AG10803 (cell line): Measurements from ENCODE around the gene DLG2.

ENCODE experiments used
- DNase-seq: peaks from one replicate; pipeline ENCODE4 v3.0.0; 2010; ENCODE audit warnings: low read depth
- H3K4me3 ChIP-seq: 2 replicates; pipeline ENCODE4 v1.5.1; 2011; ENCODE audit warnings: mild to moderate bottlenecking, low read length, control low read depth
- TF ChIP-seq, protein P1 (sequence below): conservative IDR thresholded peaks from 2 replicates; pipeline ENCODE4 v1.5.1; 2011; ENCODE audit warnings: mild to moderate bottlenecking, low read length, control low read depth, inconsistent platforms

The DLG2 gene

DNA sequence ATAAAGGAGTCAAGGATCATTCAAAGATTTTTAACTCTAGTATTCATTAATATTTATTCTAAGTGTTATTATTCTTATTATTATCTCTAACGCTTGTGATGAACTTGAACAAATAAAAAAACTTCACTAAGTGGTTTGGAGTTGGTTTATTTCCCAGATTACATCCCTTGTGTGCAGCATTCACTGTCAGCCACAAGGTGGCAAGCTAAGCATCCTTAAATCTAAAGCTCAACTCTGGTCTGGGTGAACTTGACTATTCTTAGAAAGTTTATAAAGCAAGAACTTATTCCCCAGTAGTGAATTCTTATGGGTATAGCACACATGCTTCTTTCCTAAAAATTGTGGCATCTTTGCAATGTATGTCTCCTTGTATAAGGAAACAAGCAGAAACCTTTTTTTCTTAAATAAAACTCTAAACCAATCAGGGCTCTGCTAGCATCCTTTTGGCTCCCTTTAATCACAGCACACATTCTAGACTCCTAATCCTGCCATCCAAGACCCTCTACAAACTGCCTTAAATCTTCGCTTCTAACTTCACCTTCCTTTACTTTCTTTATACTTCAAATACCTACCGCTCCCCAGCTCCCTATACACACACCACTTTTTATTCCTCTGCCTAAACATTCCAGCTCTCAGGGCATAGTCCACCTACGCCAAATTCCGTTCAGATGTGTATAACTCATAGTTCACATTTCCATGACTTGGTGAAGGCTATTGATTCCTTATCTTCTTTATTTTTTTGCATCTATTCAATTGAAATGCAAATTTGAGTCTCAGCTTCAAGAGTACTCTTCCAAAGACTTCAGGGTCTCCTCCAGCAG is 1068.8 kb downstream of the DLG2 start:
- peak; percentile 61 for DNase-seq
- H3K4me3 ChIP-seq = no peak overlapping the region
- TF ChIP-seq, protein P1, sequence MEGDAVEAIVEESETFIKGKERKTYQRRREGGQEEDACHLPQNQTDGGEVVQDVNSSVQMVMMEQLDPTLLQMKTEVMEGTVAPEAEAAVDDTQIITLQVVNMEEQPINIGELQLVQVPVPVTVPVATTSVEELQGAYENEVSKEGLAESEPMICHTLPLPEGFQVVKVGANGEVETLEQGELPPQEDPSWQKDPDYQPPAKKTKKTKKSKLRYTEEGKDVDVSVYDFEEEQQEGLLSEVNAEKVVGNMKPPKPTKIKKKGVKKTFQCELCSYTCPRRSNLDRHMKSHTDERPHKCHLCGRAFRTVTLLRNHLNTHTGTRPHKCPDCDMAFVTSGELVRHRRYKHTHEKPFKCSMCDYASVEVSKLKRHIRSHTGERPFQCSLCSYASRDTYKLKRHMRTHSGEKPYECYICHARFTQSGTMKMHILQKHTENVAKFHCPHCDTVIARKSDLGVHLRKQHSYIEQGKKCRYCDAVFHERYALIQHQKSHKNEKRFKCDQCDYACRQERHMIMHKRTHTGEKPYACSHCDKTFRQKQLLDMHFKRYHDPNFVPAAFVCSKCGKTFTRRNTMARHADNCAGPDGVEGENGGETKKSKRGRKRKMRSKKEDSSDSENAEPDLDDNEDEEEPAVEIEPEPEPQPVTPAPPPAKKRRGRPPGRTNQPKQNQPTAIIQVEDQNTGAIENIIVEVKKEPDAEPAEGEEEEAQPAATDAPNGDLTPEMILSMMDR = peak; percentile 92

DNA sequence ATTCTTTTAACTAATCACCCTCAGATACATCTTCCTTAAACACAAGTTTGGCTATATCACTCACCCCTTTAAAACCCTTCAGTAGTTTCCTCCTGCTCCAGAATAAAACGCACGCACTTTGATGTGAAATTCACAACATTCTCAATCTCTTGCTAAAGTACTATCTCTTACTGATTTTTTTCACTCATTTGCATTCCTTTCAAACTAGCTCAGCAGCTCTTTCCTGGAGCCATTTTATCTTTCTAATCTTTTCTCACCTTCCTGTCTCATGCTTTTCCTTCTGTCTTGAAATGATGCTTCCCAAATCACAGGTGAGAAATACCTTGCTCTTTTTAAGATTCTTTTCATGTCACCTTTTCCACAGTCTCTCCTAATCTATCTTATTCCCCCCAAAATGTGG is 1074.4 kb downstream of the DLG2 start:
- H3K4me3 ChIP-seq = no peak overlapping the region
- DNase-seq = no peak
- TF ChIP-seq, protein P1 = no peak

DNA sequence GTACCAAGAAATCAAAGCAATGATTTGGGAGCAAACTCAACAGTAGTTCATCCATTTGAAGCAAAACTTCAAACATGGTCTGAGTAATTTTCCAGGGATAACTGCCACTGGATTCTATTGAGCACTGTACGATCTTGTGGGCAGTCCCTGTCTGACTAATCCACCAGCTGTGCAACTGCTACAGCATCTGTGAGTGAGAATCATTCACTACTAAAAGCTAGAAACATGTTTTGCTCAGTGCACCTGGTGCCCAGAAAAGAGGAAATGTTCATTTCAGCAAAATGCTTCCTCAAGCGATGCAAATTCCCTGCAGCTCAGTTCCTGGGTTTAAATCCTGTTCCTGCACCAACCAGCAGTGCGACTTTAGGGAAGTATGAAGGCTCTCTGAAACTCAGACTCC is 1077.9 kb downstream of the DLG2 start:
- H3K4me3 ChIP-seq = no peak overlapping the region
- TF ChIP-seq, protein P1 = no peak
- DNase-seq = peak; percentile 43

GRCh38 chr11:84544566-84544965 is 1082.6 kb downstream of the DLG2 start:
- DNase-seq = no peak
- H3K4me3 ChIP-seq = no peak overlapping the region
- TF ChIP-seq, protein P1 = no peak

- no peak overlapping the region for H3K4me3 ChIP-seq
- TF ChIP-seq, protein P1 = no peak
- no peak for DNase-seq
Measured at GRCh38 chr11:84543367-84544159, 1083.6 kb downstream of the DLG2 start.

GRCh38 chr11:84541731-84542340 is 1085.3 kb downstream of the DLG2 start:
- no peak overlapping the region for H3K4me3 ChIP-seq
- DNase-seq = peak; percentile 41
- TF ChIP-seq, protein P1 = no peak
